Omental fat pad (tissue), 4 donors: ENCODE results near the gene MAPK8IP3. TPM values are rescaled to one million over a fixed set of nuclear protein-coding genes. Genes with fewer than 3 reads are reported as not detected.

ENCODE experiments used
- ATAC-seq: fragments of 150-250 bp; one replicate; pipeline ENCODE4 v1.9.1; 2016; ENCODE audit warnings: mild to moderate bottlenecking, moderate library complexity; ENCODE audit not compliant: low FRiP score
- DNase-seq: peaks from one replicate; pipeline ENCODE4 v3.0.0-alpha.2; 2019; ENCODE audit warnings: low spot score
- CTCF ChIP-seq, 3 donors: fragments of 450-650 bp; IDR thresholded peaks; one replicate each; pipeline ENCODE4 v1.5.1; 2016 to 2017; ENCODE audit warnings: antibody characterized with exemption in 3 of 3, mild to moderate bottlenecking in 3 of 3, moderate library complexity in 2 of 3
- total RNA-seq, 4 donors: library from RNA; depleted of rRNA; stranded (reverse); fragments of >200 nt; gene quantifications; one replicate each; pipeline ENCODE4 v1.1.0, GENCODE V29; 2016

The MAPK8IP3 gene
- total RNA-seq, 4 donors from 2014 or later = 27.3 to 73.3 (median 51.6) TPM

- ATAC-seq (peak; percentile 99), DNase-seq (peak; percentile 88)
- no peak for TF ChIP-seq CTCF (IDR thresholded peaks at IDR 0.05)
Observed at GRCh38 chr16:1677942-1678499, 28.0 kb upstream of the MAPK8IP3 start, which contains the start of gene JPT2. Gene JPT2, plus strand, starts transcription at chr16:1678279. Its CDS starts 34 bp downstream, at chr16:1678313.

- no peak for TF ChIP-seq CTCF (IDR thresholded peaks at IDR 0.05)
- ATAC-seq = peak; percentile 25
- DNase-seq = no peak
Observed at GRCh38 chr16:1678500-1679098, 27.4 kb upstream of the MAPK8IP3 start.

- DNase-seq = no peak
- TF ChIP-seq CTCF (IDR thresholded peaks at IDR 0.05) = no peak
- ATAC-seq = no peak
Observed at GRCh38 chr16:1680361-1680760, 25.6 kb upstream of the MAPK8IP3 start.

GRCh38 chr16:1681032-1681431 lies 25.0 kb upstream of the MAPK8IP3 start:
- DNase-seq (no peak), ATAC-seq (no peak)
- no peak for TF ChIP-seq CTCF (IDR thresholded peaks at IDR 0.05)

GRCh38 chr16:1687427-1688316 lies 18.3 kb upstream of the MAPK8IP3 start:
- DNase-seq (no peak), ATAC-seq (no peak)
- TF ChIP-seq CTCF (IDR thresholded peaks at IDR 0.05) = no peak

GRCh38 chr16:1688807-1689560 lies 17.0 kb upstream of the MAPK8IP3 start:
- no peak for ATAC-seq
- TF ChIP-seq CTCF (IDR thresholded peaks at IDR 0.05) = no peak
- DNase-seq = no peak
